HAP-1 (cell line): ENCODE results near the gene RABGAP1L.
"Not testable (repeated sequence)": the region's sequence is repeated elsewhere in the genome, so short reads cannot be mapped to it uniquely, and the experiment has no call there.

Source experiments
- DNase-seq, 2 experiments: peaks; one replicate each; pipeline ENCODE4 v3.0.0-alpha.2; 2016 to 2020; ENCODE audit warnings: low spot score in 2 of 2
- H3K27me3 ChIP-seq: fragments of 250-450 bp; sonication (Bioruptor Pico); 2 replicates; pipeline ENCODE4 v1.5.1; 2020; ENCODE audit warnings: low read depth, mild to moderate bottlenecking, moderate library complexity
- H3K36me3 ChIP-seq: fragments of 250-450 bp; sonication (Bioruptor Pico); replicated peaks from 2 replicates; pipeline ENCODE4 v1.5.1; 2020; ENCODE audit warnings: mild to moderate bottlenecking
- H3K4me1 ChIP-seq: fragments of 250-450 bp; sonication (Bioruptor Pico); 2 replicates; pipeline ENCODE4 v1.5.1; 2020; ENCODE audit warnings: mild to moderate bottlenecking
- H3K4me3 ChIP-seq: fragments of 250-450 bp; sonication (Bioruptor Pico); 2 replicates; pipeline ENCODE4 v1.5.1; 2020; ENCODE audit warnings: mild to moderate bottlenecking, moderate library complexity
- H3K9me3 ChIP-seq: fragments of 250-450 bp; sonication (Bioruptor Pico); 2 replicates; pipeline ENCODE4 v1.5.1; 2020; ENCODE audit warnings: mild to moderate bottlenecking, moderate library complexity
- in situ Hi-C: fragments of 300-500 bp; cut with MboI; formaldehyde crosslinking; loops from 3 replicates; pipeline ENCODE4 v1.14.3; 2020; ENCODE audit warnings: low sequenced_read_pairs, inconsistent platforms, mixed read lengths

RABGAP1L gene

GRCh38 chr1:174376030-174376429, 216.7 kb downstream of the RABGAP1L start:
- no peak overlapping the region for H3K4me3 ChIP-seq

GRCh38 chr1:174391716-174392115, 232.4 kb downstream of the RABGAP1L start:
- H3K4me1 ChIP-seq = no peaks in the 10 kb centered on the region
- H3K4me3 ChIP-seq = no peak overlapping the region
- in situ Hi-C loops = no loop called here
- no peaks in the 10 kb centered on the region for H3K9me3 ChIP-seq
- H3K27me3 ChIP-seq = no peaks in the 10 kb centered on the region
- DNase-seq = no peak
- H3K36me3 ChIP-seq = no peaks in the 10 kb centered on the region

More at GRCh38 chr1:174376030-174376429, 216.7 kb downstream of the RABGAP1L start:
- DNase-seq = no peak
- Histone ChIP-seq H3K27me3 (no peaks in the 10 kb centered on the region), H3K36me3 (no peaks in the 10 kb centered on the region), H3K9me3 (no peaks in the 10 kb centered on the region), H3K4me1 (no peaks in the 10 kb centered on the region)
- in situ Hi-C loops = no loop called here

DNA sequence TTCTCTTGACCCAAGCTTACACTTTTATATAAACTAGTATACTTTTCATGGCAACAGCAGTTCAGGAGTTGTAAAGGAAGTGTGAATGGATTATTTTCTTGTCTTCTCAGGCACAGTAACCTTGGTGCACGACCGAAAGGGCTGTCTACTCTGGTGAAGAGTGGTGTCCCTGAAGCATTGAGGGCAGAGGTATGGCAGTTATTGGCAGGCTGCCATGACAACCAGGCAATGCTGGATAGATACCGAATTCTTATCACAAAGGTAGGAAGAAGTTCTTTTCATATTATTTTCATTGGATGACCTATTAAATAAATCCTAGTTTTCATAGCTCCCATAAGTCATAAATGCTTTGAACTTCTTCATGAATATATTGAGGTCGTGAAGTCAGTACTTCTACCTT, 234.6 kb downstream of the RABGAP1L start:
- H3K4me1 ChIP-seq = no peaks in the 10 kb centered on the region
- H3K36me3 ChIP-seq = no peaks in the 10 kb centered on the region
- no peaks in the 10 kb centered on the region for H3K27me3 ChIP-seq
- H3K9me3 ChIP-seq = no peaks in the 10 kb centered on the region
- DNase-seq = no peak
- no peak overlapping the region for H3K4me3 ChIP-seq
- in situ Hi-C loops = no loop called here

GRCh38 chr1:174397261-174397660, 237.9 kb downstream of the RABGAP1L start:
- no peak for DNase-seq
- Histone ChIP-seq H3K36me3 (no peaks in the 10 kb centered on the region), H3K9me3 (no peaks in the 10 kb centered on the region), H3K4me3 (no peak overlapping the region), H3K4me1 (no peaks in the 10 kb centered on the region), H3K27me3 (no peaks in the 10 kb centered on the region)
- in situ Hi-C loops = no loop called here

DNA sequence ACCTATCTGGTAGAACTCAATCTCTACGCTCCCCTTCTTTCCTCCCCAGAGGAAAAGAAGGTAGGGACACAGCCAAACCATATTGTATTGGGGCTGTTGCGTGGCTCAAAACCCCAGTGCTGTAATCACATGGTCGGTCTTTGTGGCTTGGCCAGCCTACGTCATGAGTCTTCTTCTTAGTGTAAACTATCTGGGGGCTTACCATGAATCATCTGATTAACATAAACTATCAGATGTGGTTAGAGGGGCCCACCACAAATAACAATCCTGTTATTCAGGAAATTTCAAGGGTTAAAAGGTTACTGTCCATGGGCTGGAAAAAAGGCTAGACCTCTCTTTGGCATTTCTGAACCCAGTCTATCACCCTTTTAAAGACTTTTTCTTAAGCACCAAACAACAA, 238.9 kb downstream of the RABGAP1L start:
- Histone ChIP-seq H3K9me3 (no peaks in the 10 kb centered on the region), H3K36me3 (no peaks in the 10 kb centered on the region), H3K27me3 (no peaks in the 10 kb centered on the region), H3K4me3 (no peak overlapping the region), H3K4me1 (no peaks in the 10 kb centered on the region)
- in situ Hi-C loops = no loop called here
- no peak for DNase-seq

DNA sequence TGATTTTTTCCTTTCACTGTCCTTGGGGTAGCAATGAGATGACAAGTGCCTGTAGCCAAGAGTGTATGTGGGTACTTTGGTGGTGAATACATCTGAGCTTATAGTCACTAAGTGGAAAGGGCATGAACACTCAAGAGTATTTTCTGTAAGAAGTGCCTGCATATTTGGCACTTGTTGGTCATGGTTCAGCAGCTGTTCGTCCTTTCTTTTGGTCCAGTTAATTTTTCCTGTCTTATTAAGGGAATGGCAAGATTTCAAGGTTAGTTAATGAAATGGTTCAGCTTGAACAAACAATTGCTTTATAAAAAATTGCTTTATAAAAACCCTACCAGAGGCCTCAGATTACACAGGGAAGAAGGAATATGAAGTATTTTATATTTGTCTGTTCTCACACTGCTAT, 239.9 kb downstream of the RABGAP1L start:
- no peak for DNase-seq
- Histone ChIP-seq H3K36me3 (no peaks in the 10 kb centered on the region), H3K9me3 (no peaks in the 10 kb centered on the region), H3K4me1 (no peaks in the 10 kb centered on the region), H3K27me3 (no peaks in the 10 kb centered on the region), H3K4me3 (no peak overlapping the region)
- in situ Hi-C loops = no loop called here

GRCh38 chr1:174401075-174401474, 241.8 kb downstream of the RABGAP1L start:
- no peak for DNase-seq
- in situ Hi-C loops = no loop called here
- H3K4me1 ChIP-seq = no peaks in the 10 kb centered on the region
- H3K27me3 ChIP-seq = no peaks in the 10 kb centered on the region
- no peak overlapping the region for H3K4me3 ChIP-seq
- H3K36me3 ChIP-seq = no peaks in the 10 kb centered on the region
- H3K9me3 ChIP-seq = no peaks in the 10 kb centered on the region

DNA sequence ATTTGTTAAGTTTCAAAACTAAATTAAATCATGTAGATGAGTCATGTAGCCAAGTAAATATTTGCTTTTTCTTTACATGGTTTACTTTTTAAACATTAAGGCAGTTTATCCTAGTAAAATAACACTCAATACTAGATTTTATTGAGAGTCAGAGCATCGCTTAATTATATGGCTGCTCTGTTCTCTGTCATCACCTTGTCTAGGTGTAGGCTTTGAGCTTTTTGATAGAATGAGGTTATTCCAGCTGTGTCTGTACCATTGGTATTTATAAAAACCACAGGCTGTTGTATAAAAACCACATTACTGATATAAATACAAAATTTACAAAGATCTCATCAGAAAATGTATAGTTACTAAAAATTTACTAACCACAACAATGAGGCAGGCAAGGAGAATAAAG, 245.9 kb downstream of the RABGAP1L start:
- no peaks in the 10 kb centered on the region for H3K9me3 ChIP-seq
- no peak overlapping the region for H3K4me3 ChIP-seq
- H3K36me3 ChIP-seq = no peaks in the 10 kb centered on the region
- H3K4me1 ChIP-seq = no peaks in the 10 kb centered on the region
- no peak for DNase-seq
- no peaks in the 10 kb centered on the region for H3K27me3 ChIP-seq
- in situ Hi-C loops = no loop called here

- in situ Hi-C loops = no loop called here
- H3K4me3 ChIP-seq = no peak overlapping the region
- H3K9me3 ChIP-seq = no peaks in the 10 kb centered on the region
- no peak for DNase-seq
- H3K36me3 ChIP-seq = no peaks in the 10 kb centered on the region
- no peaks in the 10 kb centered on the region for H3K27me3 ChIP-seq
- H3K4me1 ChIP-seq = no peaks in the 10 kb centered on the region
Observed at GRCh38 chr1:174406421-174406820, 247.1 kb downstream of the RABGAP1L start.

GRCh38 chr1:174407665-174408064, 248.3 kb downstream of the RABGAP1L start:
- Histone ChIP-seq H3K4me3 (no peak overlapping the region), H3K4me1 (no peaks in the 10 kb centered on the region), H3K36me3 (no peaks in the 10 kb centered on the region), H3K9me3 (no peaks in the 10 kb centered on the region), H3K27me3 (no peaks in the 10 kb centered on the region)
- DNase-seq = no peak
- in situ Hi-C loops = no loop called here

DNA sequence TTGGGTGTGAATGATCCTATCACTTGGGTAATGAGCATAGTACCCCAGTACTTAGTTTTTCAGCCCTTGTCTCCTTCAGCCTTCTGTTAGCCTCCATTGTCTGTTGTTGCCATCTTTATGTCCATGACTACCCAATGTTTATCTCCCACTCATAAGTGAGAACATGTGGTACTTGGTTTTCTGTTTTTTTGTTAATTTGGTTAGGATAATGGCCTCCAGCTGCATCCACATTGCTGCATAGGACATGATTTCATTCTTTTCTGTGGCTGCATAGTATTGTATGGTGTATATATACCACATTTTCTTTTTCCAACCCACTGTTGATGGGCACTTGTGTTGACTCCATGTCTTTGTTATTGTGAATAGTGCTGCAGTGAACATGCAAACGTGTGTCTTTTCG, 248.8 kb downstream of the RABGAP1L start:
- Histone ChIP-seq H3K4me1 (no peaks in the 10 kb centered on the region), H3K36me3 (no peaks in the 10 kb centered on the region), H3K4me3 (no peak overlapping the region), H3K9me3 (no peaks in the 10 kb centered on the region), H3K27me3 (no peaks in the 10 kb centered on the region)
- in situ Hi-C loops = no loop called here
- DNase-seq = no peak

- DNase-seq, H3K4me1 ChIP-seq, H3K27me3 ChIP-seq, in situ Hi-C loops, H3K36me3 ChIP-seq, H3K9me3 ChIP-seq, H3K4me3 ChIP-seq: not testable (repeated sequence)
Observed at GRCh38 chr1:174409801-174410200, 250.5 kb downstream of the RABGAP1L start.

DNA sequence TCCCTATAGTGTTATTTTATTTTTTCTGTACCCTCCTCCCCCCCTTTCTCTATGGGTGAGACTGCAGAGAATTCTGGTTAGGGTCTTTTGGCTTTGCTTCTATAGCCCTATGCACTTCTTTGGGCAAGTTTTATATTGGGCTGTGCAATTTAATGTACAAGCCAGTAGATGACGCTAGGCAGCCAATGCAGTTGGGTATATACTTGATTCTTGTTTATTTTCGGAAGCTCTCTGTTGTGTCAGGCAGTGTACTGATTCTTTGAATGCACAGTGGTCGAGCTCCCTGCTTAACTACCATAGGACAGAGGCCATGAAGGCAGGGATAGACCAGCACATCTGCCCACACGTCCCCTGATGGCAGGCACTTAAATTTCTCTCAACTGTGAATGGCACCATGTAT, 254.3 kb downstream of the RABGAP1L start:
- Histone ChIP-seq H3K27me3 (no peaks in the 10 kb centered on the region), H3K4me1 (no peaks in the 10 kb centered on the region), H3K4me3 (no peak overlapping the region), H3K9me3 (no peaks in the 10 kb centered on the region), H3K36me3 (no peaks in the 10 kb centered on the region)
- in situ Hi-C loops = no loop called here
- peak; percentile 9 to 19 for DNase-seq

GRCh38 chr1:174414203-174414602, 254.9 kb downstream of the RABGAP1L start:
- H3K4me1 ChIP-seq = no peaks in the 10 kb centered on the region
- no peak overlapping the region for H3K4me3 ChIP-seq
- H3K27me3 ChIP-seq = no peaks in the 10 kb centered on the region
- DNase-seq = no peak
- in situ Hi-C loops = no loop called here
- no peaks in the 10 kb centered on the region for H3K36me3 ChIP-seq
- no peaks in the 10 kb centered on the region for H3K9me3 ChIP-seq

GRCh38 chr1:174415506-174415905, 256.2 kb downstream of the RABGAP1L start:
- Histone ChIP-seq H3K27me3 (no peaks in the 10 kb centered on the region), H3K36me3 (no peaks in the 10 kb centered on the region), H3K4me3 (no peak overlapping the region), H3K9me3 (no peaks in the 10 kb centered on the region), H3K4me1 (no peaks in the 10 kb centered on the region)
- in situ Hi-C loops = no loop called here
- no peak for DNase-seq
